HEK293 (cell line): ENCODE data around the gene TTLL10.
A peak's percentile ranks its signal among the peaks of the same experiment; 100 is the strongest.
"Not testable (repeated sequence)": the region's sequence is repeated elsewhere in the genome, so short reads cannot be mapped to it uniquely, and the experiment has no call there.

Experiments
- CTCF ChIA-PET: fragments of 350-600 bp; formaldehyde crosslinking; extraction: SDS; loops from one replicate; lab custom pipeline; 2021; ENCODE audit warnings: antibody characterized with exemption; lab: Yijun Ruan, JAX
- POLR2A ChIA-PET: fragments of 300-600 bp; formaldehyde crosslinking; extraction: SDS; loops from one replicate; lab custom pipeline; 2020; ENCODE audit warnings: antibody characterized with exemption, inconsistent platforms; lab: Yijun Ruan, JAX
- H3K27ac ChIP-seq: fragments of 200-500 bp; sonication (Bioruptor generic); 2 replicates; pipeline ENCODE4 v1.5.1; 2014; ENCODE audit warnings: low read depth, low read length, control low read depth, inconsistent platforms; ENCODE audit errors: extremely low read depth
- H3K36me3 ChIP-seq, 2 experiments: fragments of 200-500 bp in 1 of 2; sonication (Bioruptor generic) in 1 of 2; 1 replicate in 1 of 2; 2 replicates in 1 of 2; pipeline ENCODE4 v1.5.1; 2014 to 2017; ENCODE audit warnings: inconsistent platforms in 2 of 2, low read length in 2 of 2; ENCODE audit not compliant: control insufficient read depth in 2 of 2, insufficient read depth in 1 of 2
- H3K4me1 ChIP-seq: fragments of 200-500 bp; sonication (Bioruptor generic); 2 replicates; pipeline ENCODE4 v1.5.1; 2014; ENCODE audit warnings: mild to moderate bottlenecking, low read length, inconsistent platforms; ENCODE audit not compliant: control insufficient read depth, insufficient read depth
- H3K4me3 ChIP-seq: 2 replicates; pipeline ENCODE4 v1.5.1; 2011; ENCODE audit warnings: low read depth, mild to moderate bottlenecking, control low read depth, low read length, moderate library complexity
- H3K9me3 ChIP-seq: fragments of 200-500 bp; sonication (Bioruptor generic); 2 replicates; pipeline ENCODE4 v1.5.1; 2014; ENCODE audit warnings: low read depth, low read length, inconsistent platforms; ENCODE audit not compliant: control insufficient read depth, insufficient read depth
- EGR2 ChIP-seq: fragments of 450-650 bp; formaldehyde crosslinking; IDR thresholded peaks from 2 replicates; pipeline ENCODE4 v1.5.1; 2016; ENCODE audit warnings: low read depth, missing biosample characterization, missing genetic modification characterization
- ZBTB6 ChIP-seq: fragments of 450-650 bp; formaldehyde crosslinking; IDR thresholded peaks from 2 replicates; pipeline ENCODE4 v1.5.1; 2017; ENCODE audit warnings: missing biosample characterization, missing genetic modification characterization
- ZFP3 ChIP-seq: fragments of 450-650 bp; formaldehyde crosslinking; IDR thresholded peaks from 2 replicates; pipeline ENCODE4 v1.5.1; 2016; ENCODE audit warnings: low read depth, missing biosample characterization, missing genetic modification characterization
- ZNF121 ChIP-seq: fragments of 450-650 bp; formaldehyde crosslinking; IDR thresholded peaks from 2 replicates; pipeline ENCODE4 v1.5.1; 2016; ENCODE audit warnings: missing biosample characterization, missing genetic modification characterization
- ZNF26 ChIP-seq: fragments of 450-650 bp; formaldehyde crosslinking; IDR thresholded peaks from 2 replicates; pipeline ENCODE4 v1.5.1; 2016; ENCODE audit warnings: missing biosample characterization, missing genetic modification characterization
- ZNF830 ChIP-seq: fragments of 450-650 bp; IDR thresholded peaks from 2 replicates; pipeline ENCODE4 v1.5.0; 2018; ENCODE audit warnings: missing biosample characterization, missing genetic modification characterization, low read depth, mild to moderate bottlenecking, moderate library complexity
- ZXDB ChIP-seq: fragments of 450-650 bp; formaldehyde crosslinking; IDR thresholded peaks from 2 replicates; pipeline ENCODE4 v1.5.1; 2016; ENCODE audit warnings: missing biosample characterization, missing genetic modification characterization

TTLL10 gene

GRCh38 chr1:1152431-1152830 lies 21.2 kb upstream of the TTLL10 start:
- H3K36me3 ChIP-seq, H3K27ac ChIP-seq, H3K9me3 ChIP-seq, H3K4me3 ChIP-seq, H3K4me1 ChIP-seq, POLR2A ChIA-PET: not testable (repeated sequence)
- peak; percentile 99; the same call in 1 of the 2 replicates for TF ChIP-seq ZBTB6 (tag by site-specific recombination)
- CTCF ChIA-PET = interaction anchor here (0.6 to 0.7 kb wide), 3 partner anchors 99 to 169 kb away, joined by 3 to 7 read pairs (median 4); no protein-coding TSS in a partner anchor

- not testable (repeated sequence) for H3K36me3 ChIP-seq
- peak; percentile 98 for TF ChIP-seq ZBTB6 (tag by site-specific recombination)
- TF ChIP-seq, all 188 proteins: peak for 1; not testable (repeated sequence) for 187
- CTCF ChIA-PET, H3K4me1 ChIP-seq, POLR2A ChIA-PET, H3K9me3 ChIP-seq, H3K27ac ChIP-seq, H3K4me3 ChIP-seq: not testable (repeated sequence)
These were observed 20.5 kb upstream of the TTLL10 start for GRCh38 chr1:1153215-1153614.

GRCh38 chr1:1153874-1154273 lies 19.8 kb upstream of the TTLL10 start:
- no peak overlapping the region for H3K27ac ChIP-seq
- H3K9me3 ChIP-seq = no peaks in the 10 kb centered on the region
- ChIA-PET POLR2A (no interaction called here), CTCF (no interaction called here)
- peaks cover 6% of the 10 kb centered on the region; the same call in 1 of the 2 replicates for H3K4me1 ChIP-seq
- H3K36me3 ChIP-seq = no peaks in the 10 kb centered on the region
- TF ChIP-seq ZNF830 (no peak), ZNF121 (tag by site-specific recombination) (no peak), ZFP3 (tag by site-specific recombination) (no peak)
- H3K4me3 ChIP-seq = no peak overlapping the region

- no peak overlapping the region for H3K4me3 ChIP-seq
- no peaks in the 10 kb centered on the region for H3K36me3 ChIP-seq
- POLR2A ChIA-PET = no interaction called here
- H3K9me3 ChIP-seq = no peaks in the 10 kb centered on the region
- peak; percentile 94 for TF ChIP-seq ZNF26 (tag by site-specific recombination)
- TF ChIP-seq ZFP3 (tag by site-specific recombination) = no peak
- CTCF ChIA-PET = no interaction called here
- peaks cover 6% of the 10 kb centered on the region; the same call in 1 of the 2 replicates for H3K4me1 ChIP-seq
- no peak overlapping the region for H3K27ac ChIP-seq
These were observed 18.4 kb upstream of the TTLL10 start for GRCh38 chr1:1155258-1155657.

GRCh38 chr1:1156140-1157032 lies 17.3 kb upstream of the TTLL10 start:
- Histone ChIP-seq H3K36me3 (no peaks in the 10 kb centered on the region), H3K4me1 (peaks cover 6% of the 10 kb centered on the region; the same call in 1 of the 2 replicates), H3K27ac (no peak overlapping the region), H3K9me3 (no peaks in the 10 kb centered on the region), H3K4me3 (no peak overlapping the region)
- CTCF ChIA-PET = no interaction called here
- TF ChIP-seq EGR2 (tag by site-specific recombination) = 0 out of 2 replicates have a peak, but pooled peaks have one; percentile 7
- TF ChIP-seq ZXDB (tag by site-specific recombination) = no peak
- POLR2A ChIA-PET = interaction anchor here (0.5 to 0.8 kb wide), 2 partner anchors 84 to 107 kb away, joined by 3 read pairs; no protein-coding TSS in a partner anchor
